Measurements from ENCODE around the gene SNCAIP. TPM values are rescaled to one million over a fixed set of nuclear protein-coding genes. Genes with fewer than 3 reads are reported as not detected.

SNCAIP gene
- total RNA-seq, 1 experiment from 2014 or later: not detected

DNA sequence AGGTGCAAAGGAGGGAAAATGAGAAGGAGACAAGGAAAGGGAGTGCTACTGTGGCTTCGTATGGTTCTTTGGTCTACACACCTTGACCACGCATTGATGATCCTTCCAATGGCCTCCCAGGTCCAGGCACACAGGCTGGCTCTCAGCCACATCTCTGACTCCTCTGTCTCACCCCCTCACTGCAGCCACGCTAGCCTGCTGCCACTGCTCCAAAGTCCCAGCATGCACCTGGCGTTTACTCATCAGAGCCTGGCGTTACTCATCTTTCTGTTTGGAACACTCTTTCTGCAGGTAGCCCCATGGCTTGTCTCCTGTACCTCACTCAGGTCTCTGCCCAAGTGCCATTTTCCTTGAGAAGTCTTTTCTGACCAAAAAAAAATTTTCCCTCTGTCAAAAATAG, 195.5 kb downstream of the SNCAIP start:
- H3K4me2 ChIP-seq (ENCODE audit: low read depth, low read length, poor library complexity, severe bottlenecking): no peak overlapping the region
- no peaks in the 10 kb centered on the region for H3K36me3 ChIP-seq (ENCODE audit: insufficient read depth, low read length)
- H3K4me1 ChIP-seq (ENCODE audit: low read length): no peaks in the 10 kb centered on the region
- H3K9me3 ChIP-seq (ENCODE audit: low read length): no peaks in the 10 kb centered on the region
- no peaks in the 10 kb centered on the region for H3K27me3 ChIP-seq (ENCODE audit: low read length)
- no peaks in the 10 kb centered on the region for H3K9me2 ChIP-seq (replicated peaks; ENCODE audit: insufficient read depth, low read length)
- H4K20me1 ChIP-seq (ENCODE audit: insufficient read depth, low read depth, low read length): no peaks in the 10 kb centered on the region
- H3K9ac ChIP-seq (ENCODE audit: low read length): no peak overlapping the region
- H3K27ac ChIP-seq (ENCODE audit: low read length): no peak overlapping the region
- no peaks in the 10 kb centered on the region for H3K79me2 ChIP-seq (ENCODE audit: low read length)
- DNase-seq: no peak
- no peak overlapping the region for H3K4me3 ChIP-seq (ENCODE audit: low read length)
- H2AFZ ChIP-seq (ENCODE audit: low read length): no peak overlapping the region

DNA sequence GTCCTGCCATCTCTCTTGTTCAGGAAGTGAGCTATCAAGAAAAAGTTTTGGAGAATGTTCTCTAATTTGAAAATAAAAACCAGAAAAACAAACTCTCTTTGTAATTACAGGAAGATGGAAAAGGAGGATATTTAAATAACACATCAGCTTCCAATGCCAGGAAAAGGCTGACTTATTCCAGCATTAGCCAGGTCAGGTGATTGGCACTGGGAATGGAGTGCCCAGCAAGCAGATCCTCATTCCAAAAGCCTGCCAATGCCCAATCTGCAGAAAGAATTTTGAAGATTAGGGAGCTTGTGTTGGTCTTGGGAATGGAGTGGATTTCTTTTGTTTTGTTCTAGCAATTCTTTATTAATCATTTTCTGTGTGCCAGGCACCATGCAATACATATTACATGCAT, 196.6 kb downstream of the SNCAIP start:
- no peaks in the 10 kb centered on the region for H3K27me3 ChIP-seq (ENCODE audit: low read length)
- no peak overlapping the region for H2AFZ ChIP-seq (ENCODE audit: low read length)
- no peak for DNase-seq
- no peak overlapping the region for H3K27ac ChIP-seq (ENCODE audit: low read length)
- no peaks in the 10 kb centered on the region for H3K36me3 ChIP-seq (ENCODE audit: insufficient read depth, low read length)
- H3K4me1 ChIP-seq (ENCODE audit: low read length): no peaks in the 10 kb centered on the region
- H3K4me3 ChIP-seq (ENCODE audit: low read length): no peak overlapping the region
- no peaks in the 10 kb centered on the region for H4K20me1 ChIP-seq (ENCODE audit: insufficient read depth, low read depth, low read length)
- H3K9ac ChIP-seq (ENCODE audit: low read length): no peak overlapping the region
- no peaks in the 10 kb centered on the region for H3K79me2 ChIP-seq (ENCODE audit: low read length)
- H3K9me2 ChIP-seq (replicated peaks; ENCODE audit: insufficient read depth, low read length): no peaks in the 10 kb centered on the region
- H3K4me2 ChIP-seq (ENCODE audit: low read depth, low read length, poor library complexity, severe bottlenecking): no peak overlapping the region
- H3K9me3 ChIP-seq (ENCODE audit: low read length): no peaks in the 10 kb centered on the region

Other genes with a start within 250 kb of the SNCAIP start
- gene LOX, start 234.0 kb upstream of the SNCAIP start, total RNA-seq (2014; rRNA removed; shearing (Covaris generic); ENCODE audit: low replicate concordance): not detected in 2 replicates
- gene ZNF474, start 182.7 kb upstream of the SNCAIP start, total RNA-seq (2014; rRNA removed; shearing (Covaris generic); ENCODE audit: low replicate concordance): not detected in 2 replicates

Data from Karpas-422 (cell line).